Stomach (tissue), 9 donors: ENCODE results near the gene GARIN5B. TPM values are rescaled to one million over a fixed set of nuclear protein-coding genes. Genes with fewer than 3 reads are reported as not detected.
A peak's percentile ranks its signal among the peaks of the same experiment; 100 is the strongest.

Experiments used
- DNase-seq, 2 donors: peaks; one replicate each; pipeline versions ENCODE4 v3.0.0 to v3.0.0-alpha.2; 2013 to 2019
- H3K27ac ChIP-seq, 5 donors: fragments of 200-600 bp in 4 of 5; sonication (generic) in 4 of 5; one replicate each; pipeline ENCODE4 v1.5.1; 2013 to 2019; ENCODE audit warnings: mild to moderate bottlenecking in 1 of 5, moderate library complexity in 1 of 5
- H3K27me3 ChIP-seq, 3 donors: fragments of 200-600 bp; sonication (generic); one replicate each; pipeline ENCODE4 v1.5.1; 2017 to 2019; ENCODE audit warnings: mixed run types in 1 of 3
- H3K36me3 ChIP-seq, 4 donors: fragments of 200-600 bp; sonication (generic); 1 replicate in 3 of 4; 2 replicates in 1 of 4; pipeline ENCODE4 v1.5.1; 2016 to 2019
- H3K4me1 ChIP-seq, 4 donors: fragments of 200-600 bp; sonication (generic); one replicate each; pipeline ENCODE4 v1.5.1; 2016 to 2019
- H3K4me3 ChIP-seq, 4 donors: fragments of 200-600 bp; sonication (generic) in 3 of 4; one replicate each; pipeline ENCODE4 v1.5.1; 2016 to 2019; ENCODE audit warnings: mild to moderate bottlenecking in 1 of 4
- H3K9me3 ChIP-seq, 4 donors: fragments of 200-600 bp; sonication (generic); one replicate each; pipeline ENCODE4 v1.5.1; 2016 to 2019
- EP300 ChIP-seq: sonication (generic); formaldehyde crosslinking; IDR thresholded peaks from one replicate; pipeline ENCODE4 v1.6.1; 2017; ENCODE audit warnings: antibody characterized with exemption
- POLR2A ChIP-seq, 4 donors: fragments of 450-650 bp; IDR thresholded peaks; one replicate each; pipeline ENCODE4 v1.6.1; 2016; ENCODE audit warnings: antibody characterized with exemption in 4 of 4, control low read depth in 2 of 4, mild to moderate bottlenecking in 1 of 4, moderate library complexity in 1 of 4
- POLR2AphosphoS5 ChIP-seq, 3 donors: sonication (generic); formaldehyde crosslinking; IDR thresholded peaks; one replicate each; pipeline ENCODE4 v1.6.1; 2016; ENCODE audit warnings: antibody characterized with exemption in 3 of 3
- WGBS, 5 donors: extraction: QIAGEN DNeasy Blood & Tissue Kit in 3 of 5; methylation state at CpG; one replicate each; pipeline versions ENCODE4 v1.1.5 to v1.1.7; 2013 to 2018; 5-methylcytosine and 5-hydroxymethylcytosine counted together
- intact Hi-C: fragments of 100-400 bp; cut with DNase I; formaldehyde crosslinking; loops from one replicate; pipeline ENCODE4 v1.15.1; 2023; ENCODE audit warnings: low total_unique reads
- polyA plus RNA-seq, 3 donors: library from polyadenylated mRNA; stranded (reverse); fragments of 200-250 nt; gene quantifications; one replicate each; pipeline ENCODE4 v1.2.3, GENCODE V29; 2013
- total RNA-seq, 5 donors: library from RNA; depleted of rRNA; stranded (reverse); fragments of >200 nt; gene quantifications; one replicate each; pipeline versions ENCODE4 v1.1.0 to v1.2.3, GENCODE V29; 2014 to 2016
- TF ChIP-seq, protein P1 (sequence below), 7 experiments: fragments of 450-650 bp in 4 of 7; fragments of 200-600 bp in 3 of 7; sonication (generic) in 3 of 7; IDR thresholded peaks; one replicate each; pipeline ENCODE4 v1.5.1; 2016 to 2019; ENCODE audit warnings: antibody characterized with exemption in 7 of 7, control low read depth in 2 of 7, mild to moderate bottlenecking in 1 of 7
- donor health status: healthy with polysubstance abuse.
- donor health status: Bipolar disorder and iron deficiency.
- donor health status: healthy.

GARIN5B gene
- total and polyA plus RNA-seq, 8 donors: not detected

DNA sequence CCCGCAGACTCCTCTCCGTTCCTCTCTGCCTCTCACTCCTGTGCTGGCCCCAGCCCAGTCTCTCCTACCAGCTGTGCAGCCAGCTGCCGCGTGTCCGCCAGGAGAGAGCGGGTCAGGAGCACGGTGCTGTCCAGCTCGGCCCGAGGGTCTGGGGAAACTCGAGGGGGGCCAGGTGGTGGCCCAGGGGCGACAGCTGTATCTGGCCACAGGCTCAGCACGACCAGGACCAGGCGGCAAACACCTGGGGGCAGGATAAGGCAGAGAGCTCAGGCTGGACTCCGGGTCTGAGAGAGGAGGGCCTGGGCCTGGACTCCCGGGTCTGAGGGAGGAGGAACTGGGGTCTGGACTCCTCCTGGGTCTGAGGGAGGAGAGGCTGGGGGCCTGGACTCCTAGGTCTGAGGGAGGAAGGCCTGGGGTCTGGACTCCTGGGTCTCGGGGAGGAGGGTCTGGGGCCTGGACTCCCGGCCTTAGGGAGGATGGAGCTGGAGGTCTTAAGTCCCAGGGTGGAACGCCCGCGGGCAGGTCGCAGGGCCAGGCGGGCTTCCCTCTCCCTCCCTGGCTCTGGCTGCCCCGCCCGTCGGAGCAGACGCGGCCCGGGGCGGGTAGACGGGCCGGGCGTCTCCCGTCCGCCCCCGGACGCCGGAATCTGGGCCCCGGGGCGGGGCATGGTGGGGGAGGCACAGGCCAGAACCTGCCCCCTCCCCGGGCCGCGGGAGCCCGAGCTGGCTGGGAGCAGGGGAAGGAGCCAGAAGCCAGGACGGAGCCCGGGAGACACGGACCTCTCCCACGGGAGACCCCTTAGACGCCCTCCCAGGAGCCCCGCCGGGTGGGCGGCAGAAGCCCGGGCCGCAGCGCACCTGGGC is 5.9 kb upstream of the GARIN5B start:
- peak in 1 of 2 donors; percentile 78 for DNase-seq
- intact Hi-C loops: no loop called here
- Histone ChIP-seq H3K4me1 (peaks cover 16 to 24% (median 22%) of the 10 kb centered on the region in 4 donors), H3K4me3 (peak overlapping the region; percentile 23 to 42 (median 31)), H3K27me3 (peaks cover 19 to 91% (median 64%) of the 10 kb centered on the region in 3 donors), H3K36me3 (no peaks in the 10 kb centered on the region), H3K27ac (peak overlapping the region in 2 of 5 donors; percentile 35 to 64), H3K9me3 (no peaks in the 10 kb centered on the region)
- 8 to 30% (median 10%) methylated on average over 17 to 54 of the region's 54 CpGs for WGBS, 5 donors
- TF ChIP-seq, protein P1, sequence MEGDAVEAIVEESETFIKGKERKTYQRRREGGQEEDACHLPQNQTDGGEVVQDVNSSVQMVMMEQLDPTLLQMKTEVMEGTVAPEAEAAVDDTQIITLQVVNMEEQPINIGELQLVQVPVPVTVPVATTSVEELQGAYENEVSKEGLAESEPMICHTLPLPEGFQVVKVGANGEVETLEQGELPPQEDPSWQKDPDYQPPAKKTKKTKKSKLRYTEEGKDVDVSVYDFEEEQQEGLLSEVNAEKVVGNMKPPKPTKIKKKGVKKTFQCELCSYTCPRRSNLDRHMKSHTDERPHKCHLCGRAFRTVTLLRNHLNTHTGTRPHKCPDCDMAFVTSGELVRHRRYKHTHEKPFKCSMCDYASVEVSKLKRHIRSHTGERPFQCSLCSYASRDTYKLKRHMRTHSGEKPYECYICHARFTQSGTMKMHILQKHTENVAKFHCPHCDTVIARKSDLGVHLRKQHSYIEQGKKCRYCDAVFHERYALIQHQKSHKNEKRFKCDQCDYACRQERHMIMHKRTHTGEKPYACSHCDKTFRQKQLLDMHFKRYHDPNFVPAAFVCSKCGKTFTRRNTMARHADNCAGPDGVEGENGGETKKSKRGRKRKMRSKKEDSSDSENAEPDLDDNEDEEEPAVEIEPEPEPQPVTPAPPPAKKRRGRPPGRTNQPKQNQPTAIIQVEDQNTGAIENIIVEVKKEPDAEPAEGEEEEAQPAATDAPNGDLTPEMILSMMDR (IDR thresholded peaks at IDR 0.05): no peak
- TF ChIP-seq POLR2A (IDR thresholded peaks at IDR 0.05) (no peak), EP300 (no peak), POLR2AphosphoS5 (IDR thresholded peaks at IDR 0.05) (no peak)

DNA sequence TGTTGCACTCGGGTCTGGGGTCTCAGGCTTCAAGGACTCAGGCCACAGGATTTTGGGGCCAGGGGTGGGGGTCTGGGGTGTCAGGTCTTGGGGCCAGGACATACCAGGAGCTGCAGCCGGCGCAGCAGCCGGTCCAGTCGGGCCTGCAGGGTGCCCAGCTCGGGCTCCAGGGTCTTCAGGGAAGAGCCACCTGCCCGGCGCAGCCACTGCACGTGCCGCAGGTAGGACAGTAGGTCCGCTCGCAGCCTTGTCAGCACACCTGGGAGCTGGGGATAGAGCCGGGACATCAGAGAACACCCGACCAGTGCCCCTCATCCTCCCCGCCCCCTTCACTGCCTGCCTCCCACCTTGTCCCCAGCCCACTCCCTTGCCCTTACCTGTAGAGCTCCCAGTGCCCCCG is 5.0 kb upstream of the GARIN5B start:
- DNase-seq: no peak
- Histone ChIP-seq H3K27me3 (peaks cover 18 to 84% (median 56%) of the 10 kb centered on the region in 3 donors), H3K4me1 (peaks cover 16 to 20% (median 20%) of the 10 kb centered on the region in 4 donors), H3K36me3 (no peaks in the 10 kb centered on the region), H3K4me3 (no peak overlapping the region), H3K9me3 (no peaks in the 10 kb centered on the region), H3K27ac (no peak overlapping the region)
- TF ChIP-seq POLR2A (IDR thresholded peaks at IDR 0.05) (no peak), EP300 (no peak), POLR2AphosphoS5 (IDR thresholded peaks at IDR 0.05) (no peak)
- TF ChIP-seq, protein P1 (IDR thresholded peaks at IDR 0.05): no peak
- intact Hi-C loops: no loop called here
- WGBS, 5 donors: 74 to 87% (median 84%) methylated on average over 6 to 16 of the region's 16 CpGs

DNA sequence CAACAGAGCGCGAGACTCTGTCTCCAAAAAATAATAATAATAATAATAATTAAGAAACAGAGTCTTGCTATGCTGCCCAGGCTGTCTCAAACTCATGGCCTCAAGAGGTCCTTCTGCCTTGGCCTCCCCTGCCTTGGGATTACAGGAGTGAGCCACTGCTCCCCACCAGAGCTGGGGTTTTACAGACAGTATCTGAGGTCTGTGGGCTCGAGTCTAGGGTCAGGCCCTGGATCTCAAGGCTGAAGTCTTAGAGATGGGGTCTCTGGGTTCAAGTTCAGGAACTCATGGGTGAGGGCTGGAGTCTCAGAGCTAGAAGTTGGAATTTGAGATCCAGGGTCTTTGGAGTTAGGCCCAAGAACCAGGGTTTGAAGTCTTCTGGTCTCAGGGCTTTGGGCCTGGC is 3.7 kb upstream of the GARIN5B start:
- peaks cover 18 to 84% (median 43%) of the 10 kb centered on the region in 3 donors for H3K27me3 ChIP-seq
- no peaks in the 10 kb centered on the region for H3K36me3 ChIP-seq
- 60 to 100% (median 73%) methylated on average over 2 to 3 of the region's 3 CpGs for WGBS, 5 donors
- no peaks in the 10 kb centered on the region for H3K9me3 ChIP-seq
- TF ChIP-seq POLR2AphosphoS5 (IDR thresholded peaks at IDR 0.05): no peak
- TF ChIP-seq, protein P1 (IDR thresholded peaks at IDR 0.05): no peak
- no peak for TF ChIP-seq POLR2A (IDR thresholded peaks at IDR 0.05)
- TF ChIP-seq EP300: no peak
- intact Hi-C loops: no loop called here
- H3K4me1 ChIP-seq: peaks cover 16 to 20% (median 20%) of the 10 kb centered on the region in 4 donors
- no peak overlapping the region for H3K27ac ChIP-seq
- no peak overlapping the region for H3K4me3 ChIP-seq
- DNase-seq: no peak

DNA sequence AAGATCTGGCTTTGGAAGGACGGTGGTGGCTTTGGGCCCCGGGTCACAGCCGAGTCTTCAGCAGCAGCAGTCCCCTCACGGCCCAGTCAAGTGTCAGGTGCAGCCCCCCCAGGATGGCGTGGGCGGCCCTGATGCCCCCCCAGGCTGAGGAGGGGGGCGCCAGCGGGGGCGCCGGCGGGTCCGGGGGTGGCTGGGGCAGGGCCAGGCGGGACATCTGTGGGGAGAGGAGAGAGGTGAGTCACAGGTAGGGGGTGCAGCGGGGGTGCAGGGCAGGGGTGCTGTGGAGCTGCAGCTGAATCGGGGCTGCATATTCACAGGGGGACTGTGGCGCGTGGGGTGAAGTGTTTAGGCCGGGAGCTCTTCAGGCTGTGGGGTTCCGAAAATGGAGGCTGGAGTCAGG is 2.9 kb upstream of the GARIN5B start:
- Histone ChIP-seq H3K36me3 (no peaks in the 10 kb centered on the region), H3K27me3 (peaks cover 18 to 83% (median 35%) of the 10 kb centered on the region in 3 donors), H3K4me3 (no peak overlapping the region), H3K27ac (no peak overlapping the region), H3K9me3 (no peaks in the 10 kb centered on the region), H3K4me1 (peaks cover 16 to 20% (median 20%) of the 10 kb centered on the region in 4 donors)
- intact Hi-C loops: no loop called here
- TF ChIP-seq EP300 (no peak), POLR2AphosphoS5 (IDR thresholded peaks at IDR 0.05) (no peak), POLR2A (IDR thresholded peaks at IDR 0.05) (no peak)
- TF ChIP-seq, protein P1 (IDR thresholded peaks at IDR 0.05): no peak
- WGBS, 5 donors: 62 to 75% (median 69%) methylated on average over 17 to 19 of the region's 19 CpGs
- DNase-seq: no peak
